CD4-positive, alpha-beta T cell treated with Interferon gamma for 1 hour (primary cell): ENCODE results near the gene NLRC5.

ENCODE experiments used
- DNase-seq: peaks from one replicate; pipeline ENCODE4 v3.0.0-alpha.2; 2020

NLRC5 gene

GRCh38 chr16:57133031-57133430 lies 143.7 kb downstream of the NLRC5 start:
- DNase-seq, result no peak
